HG03159 (cell line): ENCODE results near the gene TACC3.

Source experiments
- ATAC-seq: cut with Tn5 transposase; IDR thresholded peaks from one replicate; pipeline ENCODE4 v1.9.1; 2021; ENCODE audit warnings: mild to moderate bottlenecking, moderate library complexity; ENCODE audit not compliant: unreplicated experiment

The TACC3 gene

DNA sequence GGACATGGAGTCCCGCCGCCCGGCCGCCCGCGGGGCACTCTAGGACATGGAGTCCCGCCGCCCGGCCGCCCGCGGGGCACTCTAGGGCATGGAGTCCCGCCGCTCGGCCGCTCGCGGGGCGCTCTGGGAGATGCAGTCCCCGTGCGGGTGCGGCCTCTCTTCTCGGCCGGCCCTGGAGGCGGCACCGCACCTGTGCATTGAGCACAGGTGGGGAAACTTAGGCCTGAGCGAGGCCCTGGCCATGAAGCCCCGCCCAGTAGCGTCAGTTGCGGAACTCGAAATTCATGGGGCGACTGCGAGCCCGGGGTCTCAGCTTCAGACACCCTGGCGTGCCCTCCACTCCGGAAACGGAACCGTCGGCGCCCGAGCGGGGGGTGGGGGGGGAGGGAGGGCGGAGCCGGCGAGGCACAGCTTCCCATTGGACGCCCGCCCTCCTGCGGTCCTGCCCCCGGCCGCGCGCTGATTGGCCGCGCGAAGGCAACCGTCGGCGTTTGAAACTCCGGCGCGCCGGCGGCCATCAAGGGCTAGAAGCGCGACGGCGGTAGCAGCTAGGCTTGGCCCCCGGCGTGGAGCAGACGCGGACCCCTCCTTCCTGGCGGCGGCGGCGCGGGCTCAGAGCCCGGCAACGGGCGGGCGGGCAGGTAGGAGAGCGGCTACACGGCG lies at the start of gene TACC3, which contains the start of gene TMEM129:
Gene TACC3 (plus strand): TSS at position 519 of the 663 bp plus-strand sequence. CDS start 1,901 bp downstream, outside the sequence.
Gene TMEM129 (minus strand): TSS at position 321 of the 663 bp plus-strand sequence. CDS start 486 bp downstream, outside the sequence.
- ATAC-seq: peak; percentile 78

- ATAC-seq: no peak
Measured at GRCh38 chr4:1673671-1674070, 47.6 kb upstream of the TACC3 start.

GRCh38 chr4:1674682-1675081 lies 46.6 kb upstream of the TACC3 start:
- no peak for ATAC-seq

DNA sequence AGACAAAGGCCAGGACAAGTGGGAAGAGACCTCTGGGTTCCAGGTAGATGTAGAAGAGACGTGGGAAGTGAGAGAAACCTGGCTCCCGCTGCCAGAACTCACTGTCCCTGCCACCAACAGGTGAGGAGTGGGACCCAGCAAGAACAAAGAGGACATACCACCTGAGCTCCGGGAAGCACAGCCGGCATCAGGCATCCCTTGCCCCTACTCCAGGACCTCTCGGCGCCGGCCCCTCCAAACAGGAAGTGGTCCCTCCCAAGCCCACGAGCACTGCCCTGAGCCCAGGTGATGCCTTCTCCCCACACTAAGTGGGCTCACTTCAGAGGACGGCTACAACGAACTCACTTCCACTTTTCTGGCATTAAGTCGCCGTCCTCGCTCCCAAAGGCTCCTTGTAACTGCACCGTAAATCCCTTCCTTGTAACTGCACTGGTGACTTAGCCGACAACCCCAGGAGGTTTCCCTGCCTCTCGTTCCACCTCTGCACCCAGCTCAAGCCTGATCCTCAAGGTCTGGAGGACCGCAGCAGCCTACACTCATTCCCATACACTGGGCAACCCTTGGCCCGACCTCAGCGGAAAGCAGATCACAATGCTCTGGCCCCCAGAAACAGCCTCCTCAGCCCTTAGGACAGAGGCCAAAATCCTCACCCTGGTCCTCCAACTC lies 46.1 kb upstream of the TACC3 start:
- no peak for ATAC-seq

DNA sequence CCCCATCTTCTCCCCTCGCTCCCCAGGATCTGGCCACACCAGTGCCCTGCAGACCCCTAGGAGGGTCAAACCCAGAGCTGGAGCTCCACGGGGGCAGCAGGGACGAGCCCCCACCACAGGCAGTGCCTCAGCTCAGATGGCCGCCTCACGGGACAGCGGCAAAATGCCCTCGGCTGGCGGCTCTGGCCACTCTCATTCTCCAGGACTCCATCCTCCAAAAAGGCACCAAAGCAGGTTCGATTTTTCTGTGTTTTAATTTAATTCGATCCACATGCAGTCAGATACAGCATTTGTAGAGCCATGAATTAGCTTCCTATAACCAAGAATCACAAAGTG lies 45.6 kb upstream of the TACC3 start:
- no peak for ATAC-seq

DNA sequence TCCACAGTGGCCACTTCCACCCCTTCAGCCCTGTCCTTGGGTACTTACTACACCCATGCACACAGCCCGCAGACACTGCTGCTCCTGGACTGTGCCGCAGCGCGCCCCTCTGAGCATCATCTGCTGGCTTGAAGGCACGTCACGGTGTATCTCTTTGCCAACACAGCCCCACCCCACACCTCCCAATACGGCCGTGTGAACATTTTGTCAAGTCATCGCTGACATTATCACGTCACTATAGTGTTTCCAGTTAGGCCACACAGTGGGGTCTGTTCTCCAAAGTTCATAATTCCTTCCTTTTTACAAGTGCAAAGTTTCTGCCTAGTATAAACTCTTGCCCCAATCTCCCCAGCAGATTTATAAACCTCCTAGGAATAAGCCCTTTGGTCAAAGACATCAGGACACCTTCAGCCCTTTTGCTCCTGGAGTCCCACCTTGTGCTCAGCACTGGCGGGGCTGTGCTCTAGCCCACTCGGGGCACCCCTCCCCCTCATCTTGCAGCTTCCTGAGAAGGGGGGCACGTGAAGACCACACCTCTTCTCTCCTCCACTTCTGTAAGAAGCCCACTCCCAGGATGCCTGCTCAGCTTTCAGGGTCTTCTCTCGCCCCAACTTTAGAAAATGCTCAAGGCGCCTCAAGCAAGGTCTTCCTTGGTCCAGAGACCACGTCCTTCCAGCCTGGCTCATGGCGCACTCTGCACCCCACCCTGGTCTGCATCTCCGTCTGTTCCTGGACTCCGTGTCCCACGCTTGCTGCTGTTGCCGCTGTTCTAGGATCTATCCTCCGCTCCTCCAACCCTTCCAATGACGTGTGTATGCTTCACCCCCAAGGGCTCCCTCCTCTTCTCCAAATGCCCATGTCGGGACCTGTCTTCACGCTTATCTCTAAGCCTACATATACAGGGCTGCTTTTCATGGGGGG lies 44.5 kb upstream of the TACC3 start:
- ATAC-seq: no peak

DNA sequence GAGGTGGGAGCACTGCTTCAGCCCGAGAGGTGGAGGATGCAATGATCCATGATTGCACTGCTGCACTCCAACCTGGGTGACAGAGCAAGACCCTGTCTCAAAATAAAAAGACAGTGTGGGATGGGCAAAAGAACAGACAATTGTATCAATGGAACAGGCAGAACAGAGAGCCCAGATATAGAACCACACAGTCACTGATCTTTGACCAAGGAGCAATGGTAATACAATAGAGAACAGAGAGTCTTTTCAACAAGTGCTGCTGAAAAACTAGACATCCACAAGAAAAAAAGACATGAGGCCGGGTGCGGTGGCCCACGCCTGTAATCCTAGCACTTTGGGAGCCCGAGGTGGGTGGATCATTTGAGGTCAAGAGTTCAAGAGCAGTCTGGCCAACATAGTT lies 43.1 kb upstream of the TACC3 start:
- no peak for ATAC-seq

DNA sequence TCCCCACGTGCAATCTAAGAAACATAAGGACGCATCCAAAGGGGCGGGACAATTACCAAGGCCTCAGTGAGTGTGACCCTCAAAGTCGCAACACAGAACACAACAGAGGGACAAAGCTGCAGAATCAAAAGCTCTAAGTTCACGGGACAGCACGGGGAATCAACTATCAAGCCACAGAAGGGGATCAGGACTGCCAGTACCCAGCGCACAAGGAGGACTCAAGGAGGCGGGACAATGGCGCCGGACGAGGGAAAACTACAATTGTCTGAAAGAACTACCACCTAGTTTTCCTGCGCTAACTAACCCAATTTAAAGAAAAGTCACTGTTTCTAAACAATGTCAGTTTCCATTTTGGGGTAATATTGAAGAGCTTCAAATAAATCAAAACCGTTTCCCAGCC lies 38.5 kb upstream of the TACC3 start:
- no peak for ATAC-seq

DNA sequence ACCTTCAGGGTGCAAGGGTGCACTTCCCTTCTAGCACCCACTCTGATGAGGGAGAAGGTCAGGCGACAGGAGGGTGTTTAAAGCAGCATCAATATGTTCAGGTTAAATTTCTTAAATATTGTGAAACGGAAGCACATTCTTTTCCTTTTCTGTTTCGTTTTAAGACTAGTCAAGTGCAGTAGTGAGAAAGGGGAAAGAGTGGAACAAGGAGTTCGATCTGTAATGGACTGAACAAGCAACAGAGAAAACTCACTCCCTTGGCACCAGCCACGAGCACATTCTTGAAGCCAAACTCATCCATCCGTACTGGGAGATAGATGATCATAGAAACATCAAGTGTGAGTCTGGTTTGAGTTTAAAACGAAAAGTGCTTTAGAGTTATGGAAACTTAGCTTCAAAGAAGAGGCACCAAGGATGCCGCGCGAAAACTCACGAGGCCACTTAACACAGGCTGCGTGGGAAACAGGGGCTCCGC lies 38.0 kb upstream of the TACC3 start:
- ATAC-seq: no peak

- ATAC-seq: peak; percentile 88
Measured at GRCh38 chr4:1683736-1684505, 37.4 kb upstream of the TACC3 start, which contains the start of gene FAM53A. Gene FAM53A, minus strand, starts transcription at chr4:1684313. Its CDS starts 15,572 bp downstream, at chr4:1668741.

GRCh38 chr4:1684506-1685234 lies 36.7 kb upstream of the TACC3 start:
- no peak for ATAC-seq

- no peak for ATAC-seq
Measured at GRCh38 chr4:1685235-1686150, 35.8 kb upstream of the TACC3 start.

DNA sequence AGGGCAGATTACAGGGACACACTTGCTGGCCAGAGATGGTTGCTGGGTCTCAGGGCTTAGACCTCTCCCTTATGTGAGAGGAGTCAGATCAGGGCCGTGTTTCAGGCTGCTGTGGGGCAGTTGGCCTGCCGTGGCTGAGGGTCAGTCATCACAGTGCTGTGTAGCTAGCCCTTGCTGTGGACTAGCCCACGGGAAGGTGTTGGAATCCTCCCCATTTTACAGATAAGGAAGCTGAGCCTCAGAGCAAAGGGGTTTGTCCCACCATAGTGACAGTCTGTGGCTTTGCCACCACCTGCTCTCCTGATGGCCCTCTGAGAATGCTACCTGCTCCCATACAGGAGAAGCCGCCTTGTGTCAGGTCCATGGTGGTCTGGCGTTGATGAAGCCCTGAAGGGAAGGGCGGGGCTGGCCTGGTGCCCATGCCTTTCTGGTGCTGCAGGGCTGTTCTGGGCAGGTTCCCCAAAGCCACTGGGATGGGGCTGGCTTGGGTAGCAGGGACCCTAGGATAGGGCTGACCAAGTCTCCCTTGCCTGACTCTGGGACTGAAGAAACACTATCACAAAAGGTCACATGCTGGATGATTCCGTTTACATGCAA lies 34.8 kb upstream of the TACC3 start:
- no peak for ATAC-seq

DNA sequence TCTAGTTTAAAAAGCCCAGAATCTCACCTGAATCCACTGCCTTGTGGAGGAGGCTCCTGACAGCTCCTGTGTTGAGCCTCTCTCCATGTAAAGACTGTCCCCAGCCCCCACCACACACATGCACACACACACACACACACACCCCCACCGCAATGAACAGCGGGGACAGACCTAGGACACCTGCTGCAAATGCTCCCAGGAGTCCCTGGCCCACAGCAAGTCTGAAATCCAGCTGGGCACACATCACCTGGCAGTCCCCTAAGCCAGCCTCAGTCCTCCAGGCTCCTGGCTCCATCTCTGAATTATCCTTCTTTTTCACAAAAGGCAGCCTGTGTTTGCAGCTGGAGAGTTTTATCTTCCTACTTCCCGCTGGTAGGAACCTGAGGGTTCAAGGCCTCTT lies 30.6 kb upstream of the TACC3 start:
- no peak for ATAC-seq

GRCh38 chr4:1691737-1692373 lies 29.5 kb upstream of the TACC3 start:
- no peak for ATAC-seq

DNA sequence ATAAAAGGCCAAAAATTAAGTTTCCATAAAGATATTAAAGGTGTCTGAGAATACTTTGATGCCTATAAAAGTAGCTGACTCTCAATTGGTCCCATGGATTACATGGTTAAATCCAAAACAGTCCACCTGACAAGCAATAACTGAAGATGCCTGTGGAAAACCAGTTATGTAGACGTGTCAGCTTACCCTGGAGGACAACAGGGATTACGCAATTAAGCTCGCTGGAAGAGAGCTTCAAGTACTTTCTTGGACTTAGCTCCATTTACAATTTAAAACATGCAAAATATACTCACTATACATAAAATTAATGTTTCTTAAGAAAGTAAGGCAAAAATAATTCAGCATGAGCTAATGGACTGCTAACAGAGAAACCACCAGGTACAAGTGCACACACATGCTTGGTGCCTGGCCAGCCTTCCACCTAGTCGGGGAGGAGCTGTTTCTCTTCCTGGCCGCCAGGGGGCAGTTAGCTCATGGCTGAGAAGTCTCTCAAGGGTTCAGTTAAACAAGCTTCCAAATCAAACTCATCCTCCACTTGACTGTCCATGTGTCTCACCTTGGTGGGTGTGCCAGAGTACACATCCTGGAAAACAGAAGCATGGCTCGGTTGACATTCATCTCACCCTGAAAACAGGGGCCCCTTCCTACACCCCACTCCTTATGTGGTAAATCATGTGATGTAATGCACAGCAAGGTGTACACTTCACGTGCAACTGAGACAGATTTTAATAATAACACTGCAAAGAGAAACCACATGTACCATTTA lies 28.0 kb upstream of the TACC3 start:
- peak; percentile 56 for ATAC-seq

DNA sequence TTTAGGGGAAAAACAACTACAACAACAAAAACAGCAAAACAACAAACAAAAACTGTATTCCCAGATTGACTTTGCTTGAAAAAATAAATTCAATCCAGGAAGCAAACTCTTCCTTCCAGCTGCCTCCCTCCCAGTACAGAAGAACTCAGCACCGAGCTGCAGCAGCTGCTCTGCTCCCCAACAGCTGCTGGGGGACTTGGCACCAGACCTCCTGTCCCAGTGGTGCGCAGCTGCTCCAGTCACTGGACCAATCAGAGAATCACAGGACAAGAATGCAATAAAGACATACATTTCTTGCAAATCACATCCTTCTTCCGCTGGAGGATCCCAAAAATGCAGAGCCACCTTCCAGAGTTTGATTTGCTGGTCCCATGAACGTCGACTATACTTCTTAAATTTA lies 25.4 kb upstream of the TACC3 start:
- no peak for ATAC-seq
